GM19240 (cell line): Measurements from ENCODE around the gene SLC35A3.
"Not testable (repeated sequence)": the region's sequence is repeated elsewhere in the genome, so short reads cannot be mapped to it uniquely, and the experiment has no call there.

Experiments used
- DNase-seq: peaks from one replicate; pipeline ENCODE4 v3.0.0; 2011; ENCODE audit warnings: low spot score; ENCODE audit not compliant: insufficient read length

SLC35A3 gene

GRCh38 chr1:99972066-99972465 lies 2.3 kb downstream of the SLC35A3 start:
- DNase-seq, result not testable (repeated sequence)

- DNase-seq, result no peak
Measured at GRCh38 chr1:99975529-99975928, 5.7 kb downstream of the SLC35A3 start.

GRCh38 chr1:99977326-99977725 lies 7.5 kb downstream of the SLC35A3 start:
- DNase-seq, result not testable (repeated sequence)

GRCh38 chr1:99978218-99978617 lies 8.4 kb downstream of the SLC35A3 start:
- no peak for DNase-seq

GRCh38 chr1:99979091-99979490 lies 9.3 kb downstream of the SLC35A3 start:
- DNase-seq, result no peak

- no peak for DNase-seq
Measured at GRCh38 chr1:99980928-99981327, 11.1 kb downstream of the SLC35A3 start.

- no peak for DNase-seq
Measured at GRCh38 chr1:99986656-99987225, 16.9 kb downstream of the SLC35A3 start.

- DNase-seq, result no peak
Measured at GRCh38 chr1:99988210-99988765, 18.5 kb downstream of the SLC35A3 start.

GRCh38 chr1:99992044-99992722 lies 22.4 kb downstream of the SLC35A3 start:
- no peak for DNase-seq

GRCh38 chr1:99992760-99993467 lies 23.1 kb downstream of the SLC35A3 start:
- DNase-seq, result no peak

- no peak for DNase-seq
Measured at GRCh38 chr1:99993468-99993845, 23.7 kb downstream of the SLC35A3 start.

- DNase-seq, result no peak
Measured at GRCh38 chr1:99994496-99994895, 24.7 kb downstream of the SLC35A3 start.

- no peak for DNase-seq
Measured at GRCh38 chr1:99996951-99997350, 27.2 kb downstream of the SLC35A3 start.

- DNase-seq, result no peak
Measured at GRCh38 chr1:100001462-100001861, 31.7 kb downstream of the SLC35A3 start.

GRCh38 chr1:100005424-100005823 lies 35.6 kb downstream of the SLC35A3 start:
- no peak for DNase-seq

- DNase-seq, result no peak
Measured at GRCh38 chr1:100006688-100007087, 36.9 kb downstream of the SLC35A3 start.

GRCh38 chr1:100009458-100009857 lies 39.7 kb downstream of the SLC35A3 start:
- no peak for DNase-seq

GRCh38 chr1:100010804-100011203 lies 41.0 kb downstream of the SLC35A3 start:
- no peak for DNase-seq

- DNase-seq, result no peak
Measured at GRCh38 chr1:100019220-100019619, 49.4 kb downstream of the SLC35A3 start.

GRCh38 chr1:100023482-100023881 lies 53.7 kb downstream of the SLC35A3 start:
- DNase-seq, result no peak

GRCh38 chr1:100027212-100027611 lies 57.4 kb downstream of the SLC35A3 start:
- no peak for DNase-seq

GRCh38 chr1:100028765-100029164 lies 59.0 kb downstream of the SLC35A3 start:
- no peak for DNase-seq
